ENCODE data around the gene STK10.
"Not testable (repeated sequence)": the region's sequence is repeated elsewhere in the genome, so short reads cannot be mapped to it uniquely, and the experiment has no call there.

DNA sequence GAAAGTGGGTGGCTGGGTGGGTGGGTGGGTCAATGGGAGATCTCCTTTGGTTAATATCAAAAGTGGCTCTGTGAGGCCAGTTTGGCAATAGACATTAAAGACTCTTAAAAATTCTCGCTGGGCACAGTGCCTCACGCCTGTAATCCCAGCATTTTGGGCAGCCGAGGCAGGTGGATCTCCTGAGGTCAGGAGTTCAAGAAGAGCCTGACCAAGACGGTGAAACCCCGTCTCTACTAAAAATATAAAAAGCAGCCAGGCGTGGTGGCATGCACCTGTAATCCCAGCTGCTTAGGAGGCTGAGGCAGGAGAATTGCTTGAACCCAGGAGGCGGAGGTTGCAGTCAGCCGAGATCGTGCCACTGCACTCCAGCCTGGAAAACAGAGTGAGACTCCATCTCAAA lies 32.9 kb downstream of the STK10 start:
- TF ChIP-seq, protein P1, sequence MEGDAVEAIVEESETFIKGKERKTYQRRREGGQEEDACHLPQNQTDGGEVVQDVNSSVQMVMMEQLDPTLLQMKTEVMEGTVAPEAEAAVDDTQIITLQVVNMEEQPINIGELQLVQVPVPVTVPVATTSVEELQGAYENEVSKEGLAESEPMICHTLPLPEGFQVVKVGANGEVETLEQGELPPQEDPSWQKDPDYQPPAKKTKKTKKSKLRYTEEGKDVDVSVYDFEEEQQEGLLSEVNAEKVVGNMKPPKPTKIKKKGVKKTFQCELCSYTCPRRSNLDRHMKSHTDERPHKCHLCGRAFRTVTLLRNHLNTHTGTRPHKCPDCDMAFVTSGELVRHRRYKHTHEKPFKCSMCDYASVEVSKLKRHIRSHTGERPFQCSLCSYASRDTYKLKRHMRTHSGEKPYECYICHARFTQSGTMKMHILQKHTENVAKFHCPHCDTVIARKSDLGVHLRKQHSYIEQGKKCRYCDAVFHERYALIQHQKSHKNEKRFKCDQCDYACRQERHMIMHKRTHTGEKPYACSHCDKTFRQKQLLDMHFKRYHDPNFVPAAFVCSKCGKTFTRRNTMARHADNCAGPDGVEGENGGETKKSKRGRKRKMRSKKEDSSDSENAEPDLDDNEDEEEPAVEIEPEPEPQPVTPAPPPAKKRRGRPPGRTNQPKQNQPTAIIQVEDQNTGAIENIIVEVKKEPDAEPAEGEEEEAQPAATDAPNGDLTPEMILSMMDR (IDR thresholded peaks at IDR 0.05; ENCODE audit: insufficient read depth, low read length), result not testable (repeated sequence)
- TF ChIP-seq GABPA, POLR2AphosphoS5 (IDR thresholded peaks at IDR 0.05; ENCODE audit: low read depth): not testable (repeated sequence)
